GM21717 (cell line): ENCODE measurements around the gene MUC5AC.
"Not testable (repeated sequence)": the region's sequence is repeated elsewhere in the genome, so short reads cannot be mapped to it uniquely, and the experiment has no call there.

Experiments used
- ATAC-seq: cut with Tn5 transposase; IDR thresholded peaks from one replicate; pipeline ENCODE4 v1.9.1; 2021; ENCODE audit warnings: mild to moderate bottlenecking, moderate library complexity; ENCODE audit not compliant: unreplicated experiment

MUC5AC gene, protein sequence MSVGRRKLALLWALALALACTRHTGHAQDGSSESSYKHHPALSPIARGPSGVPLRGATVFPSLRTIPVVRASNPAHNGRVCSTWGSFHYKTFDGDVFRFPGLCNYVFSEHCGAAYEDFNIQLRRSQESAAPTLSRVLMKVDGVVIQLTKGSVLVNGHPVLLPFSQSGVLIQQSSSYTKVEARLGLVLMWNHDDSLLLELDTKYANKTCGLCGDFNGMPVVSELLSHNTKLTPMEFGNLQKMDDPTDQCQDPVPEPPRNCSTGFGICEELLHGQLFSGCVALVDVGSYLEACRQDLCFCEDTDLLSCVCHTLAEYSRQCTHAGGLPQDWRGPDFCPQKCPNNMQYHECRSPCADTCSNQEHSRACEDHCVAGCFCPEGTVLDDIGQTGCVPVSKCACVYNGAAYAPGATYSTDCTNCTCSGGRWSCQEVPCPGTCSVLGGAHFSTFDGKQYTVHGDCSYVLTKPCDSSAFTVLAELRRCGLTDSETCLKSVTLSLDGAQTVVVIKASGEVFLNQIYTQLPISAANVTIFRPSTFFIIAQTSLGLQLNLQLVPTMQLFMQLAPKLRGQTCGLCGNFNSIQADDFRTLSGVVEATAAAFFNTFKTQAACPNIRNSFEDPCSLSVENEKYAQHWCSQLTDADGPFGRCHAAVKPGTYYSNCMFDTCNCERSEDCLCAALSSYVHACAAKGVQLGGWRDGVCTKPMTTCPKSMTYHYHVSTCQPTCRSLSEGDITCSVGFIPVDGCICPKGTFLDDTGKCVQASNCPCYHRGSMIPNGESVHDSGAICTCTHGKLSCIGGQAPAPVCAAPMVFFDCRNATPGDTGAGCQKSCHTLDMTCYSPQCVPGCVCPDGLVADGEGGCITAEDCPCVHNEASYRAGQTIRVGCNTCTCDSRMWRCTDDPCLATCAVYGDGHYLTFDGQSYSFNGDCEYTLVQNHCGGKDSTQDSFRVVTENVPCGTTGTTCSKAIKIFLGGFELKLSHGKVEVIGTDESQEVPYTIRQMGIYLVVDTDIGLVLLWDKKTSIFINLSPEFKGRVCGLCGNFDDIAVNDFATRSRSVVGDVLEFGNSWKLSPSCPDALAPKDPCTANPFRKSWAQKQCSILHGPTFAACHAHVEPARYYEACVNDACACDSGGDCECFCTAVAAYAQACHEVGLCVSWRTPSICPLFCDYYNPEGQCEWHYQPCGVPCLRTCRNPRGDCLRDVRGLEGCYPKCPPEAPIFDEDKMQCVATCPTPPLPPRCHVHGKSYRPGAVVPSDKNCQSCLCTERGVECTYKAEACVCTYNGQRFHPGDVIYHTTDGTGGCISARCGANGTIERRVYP (N-terminal part only)

DNA sequence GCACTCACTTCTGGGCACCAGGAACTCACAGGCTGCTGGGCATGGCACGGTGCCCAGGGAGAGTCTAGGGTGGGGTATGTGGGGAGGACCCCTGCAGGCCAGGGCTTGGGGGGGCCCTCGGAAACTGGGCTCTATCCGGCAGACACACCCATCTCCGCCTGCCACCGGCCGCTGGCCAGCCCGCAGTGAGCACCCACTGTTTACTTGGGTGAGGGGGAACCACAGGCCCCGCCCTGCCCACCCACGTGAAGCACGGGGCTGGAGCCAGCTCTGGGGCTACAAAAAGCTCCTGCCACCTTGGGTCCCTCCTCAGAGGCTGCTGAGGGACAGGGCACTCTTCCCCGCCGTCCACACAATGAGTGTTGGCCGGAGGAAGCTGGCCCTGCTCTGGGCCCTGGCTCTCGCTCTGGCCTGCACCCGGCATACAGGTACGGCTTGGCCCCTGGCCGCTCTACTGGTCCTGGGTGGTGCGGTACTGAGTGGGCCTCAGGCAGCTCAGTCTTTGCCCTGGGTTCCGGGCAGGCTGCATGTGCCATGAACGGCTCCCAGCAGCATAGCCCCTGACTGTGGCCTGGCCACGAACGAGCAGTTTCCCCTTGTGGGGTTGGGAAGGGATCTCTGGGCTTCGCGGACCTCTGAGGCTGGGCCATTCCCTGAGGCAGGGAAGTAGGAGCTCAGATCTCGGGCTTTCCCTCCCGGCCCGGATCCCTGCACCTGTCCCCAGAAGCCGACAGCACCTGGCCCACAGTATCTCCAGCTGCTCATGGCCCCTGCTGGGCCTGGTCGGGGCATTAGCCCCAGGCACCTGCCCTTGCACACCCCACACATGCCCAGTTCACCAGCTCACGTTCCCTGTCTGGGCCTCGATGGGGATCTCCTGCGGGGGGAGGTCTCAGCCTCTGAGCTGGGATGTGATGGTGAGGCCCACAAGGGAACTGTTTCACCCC, at the start of gene MUC5AC:
TSS of gene MUC5AC (plus strand) at position 309 of the 947 bp plus-strand sequence. CDS start at position 356, 47 bp downstream.
- no peak for ATAC-seq

DNA sequence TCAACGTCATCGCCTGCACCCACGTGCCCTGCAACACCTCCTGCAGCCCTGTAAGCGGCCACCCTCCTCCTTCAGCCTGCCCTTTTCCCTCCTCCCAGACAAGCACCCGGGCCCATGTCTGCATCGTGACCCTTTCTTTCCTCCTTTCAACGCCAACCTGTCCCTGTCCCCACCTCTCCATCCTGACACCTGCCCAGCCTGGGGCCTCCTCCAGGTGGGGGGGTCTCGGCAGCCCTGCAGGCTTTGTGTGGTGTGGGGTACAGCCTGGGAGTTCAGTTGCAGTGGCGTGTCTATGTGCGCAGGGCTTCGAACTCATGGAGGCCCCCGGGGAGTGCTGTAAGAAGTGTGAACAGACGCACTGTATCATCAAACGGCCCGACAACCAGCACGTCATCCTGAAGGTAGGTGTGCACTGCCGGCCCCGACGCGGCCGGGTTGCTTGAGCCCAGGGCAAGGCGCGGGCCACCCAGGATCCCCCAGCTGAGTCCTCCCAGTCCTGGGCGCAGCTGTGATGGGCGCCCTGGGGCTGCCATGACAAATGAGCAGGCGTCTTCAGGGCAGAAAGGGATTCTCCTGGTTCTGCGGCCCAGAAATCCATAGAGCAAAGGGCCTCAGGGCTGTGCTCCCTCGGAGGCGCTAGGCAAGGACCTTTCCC, 49.4 kb upstream of the MUC5AC start:
- no peak for ATAC-seq

DNA sequence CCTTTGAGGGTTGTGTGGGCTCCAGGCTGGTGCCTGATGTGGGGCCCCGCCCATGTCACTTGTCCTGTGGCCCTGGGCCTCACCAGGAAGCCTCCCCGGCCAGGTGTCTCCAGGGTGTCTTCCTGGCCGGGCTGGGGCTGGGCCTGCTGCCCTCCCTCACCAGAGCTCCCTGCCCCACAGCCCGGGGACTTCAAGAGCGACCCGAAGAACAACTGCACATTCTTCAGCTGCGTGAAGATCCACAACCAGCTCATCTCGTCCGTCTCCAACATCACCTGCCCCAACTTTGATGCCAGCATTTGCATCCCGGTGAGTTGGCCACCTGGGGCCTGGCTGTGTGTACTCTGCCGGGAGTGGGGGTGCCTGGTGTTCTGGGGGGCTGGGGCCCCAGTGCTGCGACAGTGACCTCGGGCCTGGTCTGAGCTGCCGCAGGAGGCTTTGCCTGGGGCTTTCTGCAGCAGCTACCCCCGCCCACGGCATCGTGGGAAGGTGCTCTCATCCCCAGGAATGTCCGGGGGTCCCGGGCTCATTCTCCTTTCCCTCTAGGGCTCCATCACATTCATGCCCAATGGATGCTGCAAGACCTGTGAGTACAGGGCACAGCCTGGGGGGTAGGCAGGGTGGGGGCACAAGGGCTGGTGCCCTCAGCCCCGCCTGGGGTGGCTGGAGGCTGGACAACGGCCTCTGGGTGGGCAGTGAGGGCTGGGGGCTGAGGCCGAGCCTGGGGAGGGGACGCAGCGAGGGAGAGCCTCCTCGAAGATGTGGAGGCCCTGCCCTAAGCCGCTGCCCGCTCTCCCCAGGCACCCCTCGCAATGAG, 48.4 kb upstream of the MUC5AC start:
- ATAC-seq = no peak

DNA sequence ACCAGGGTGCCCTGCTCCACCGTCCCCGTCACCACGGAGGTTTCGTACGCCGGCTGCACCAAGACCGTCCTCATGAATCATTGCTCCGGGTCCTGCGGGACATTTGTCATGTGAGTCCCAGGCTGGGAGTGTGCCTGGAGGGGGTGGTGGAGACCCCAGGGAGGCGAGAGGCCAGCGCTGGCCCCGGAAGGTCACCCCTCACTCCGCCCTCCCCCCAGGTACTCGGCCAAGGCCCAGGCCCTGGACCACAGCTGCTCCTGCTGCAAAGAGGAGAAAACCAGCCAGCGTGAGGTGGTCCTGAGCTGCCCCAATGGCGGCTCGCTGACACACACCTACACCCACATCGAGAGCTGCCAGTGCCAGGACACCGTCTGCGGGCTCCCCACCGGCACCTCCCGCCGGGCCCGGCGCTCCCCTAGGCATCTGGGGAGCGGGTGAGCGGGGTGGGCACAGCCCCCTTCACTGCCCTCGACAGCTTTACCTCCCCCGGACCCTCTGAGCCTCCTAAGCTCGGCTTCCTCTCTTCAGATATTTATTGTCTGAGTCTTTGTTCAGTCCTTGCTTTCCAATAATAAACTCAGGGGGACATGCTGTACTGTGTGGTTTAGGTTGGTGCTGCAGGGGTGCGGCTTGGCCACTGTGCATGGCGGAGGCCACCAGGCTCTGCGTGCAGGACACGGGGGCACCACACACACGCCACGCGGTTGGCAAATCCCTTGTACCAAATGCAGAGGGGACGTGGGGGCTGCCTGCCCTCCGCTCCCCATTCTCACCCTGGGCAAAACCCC, 47.6 kb upstream of the MUC5AC start:
- ATAC-seq = no peak

DNA sequence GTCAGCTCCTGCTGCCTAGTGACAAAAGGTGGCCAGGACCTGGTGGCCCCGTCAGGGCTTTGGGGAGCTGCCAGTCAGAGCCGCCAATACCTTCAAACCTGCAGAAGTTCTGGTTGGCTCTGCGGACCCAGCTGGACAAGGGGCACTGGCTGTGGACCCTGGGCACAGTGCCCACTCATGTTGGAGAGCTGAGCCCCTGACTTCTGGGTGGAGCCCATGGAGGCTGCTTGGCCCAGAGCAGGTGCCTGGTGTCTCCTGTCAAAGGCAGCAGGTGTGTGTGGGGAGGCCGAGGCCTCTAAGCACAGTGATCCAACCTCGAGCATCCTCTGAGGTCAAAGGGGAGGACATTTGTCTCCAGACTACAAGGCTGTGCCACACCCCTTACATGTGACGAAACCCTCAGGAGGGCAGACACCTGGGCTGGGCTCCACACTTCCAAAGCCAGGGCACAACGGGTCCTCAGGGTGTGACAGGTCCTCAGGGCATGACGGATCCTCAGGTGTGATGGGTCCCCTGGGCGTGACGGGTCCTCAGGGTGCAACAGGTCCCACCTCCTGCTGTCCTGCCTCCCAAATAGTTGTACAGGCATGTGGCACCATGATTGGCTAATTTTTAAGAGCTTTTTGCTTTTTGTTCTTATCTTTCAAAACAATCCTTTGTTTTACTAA, 46.1 kb upstream of the MUC5AC start:
- no peak for ATAC-seq

DNA sequence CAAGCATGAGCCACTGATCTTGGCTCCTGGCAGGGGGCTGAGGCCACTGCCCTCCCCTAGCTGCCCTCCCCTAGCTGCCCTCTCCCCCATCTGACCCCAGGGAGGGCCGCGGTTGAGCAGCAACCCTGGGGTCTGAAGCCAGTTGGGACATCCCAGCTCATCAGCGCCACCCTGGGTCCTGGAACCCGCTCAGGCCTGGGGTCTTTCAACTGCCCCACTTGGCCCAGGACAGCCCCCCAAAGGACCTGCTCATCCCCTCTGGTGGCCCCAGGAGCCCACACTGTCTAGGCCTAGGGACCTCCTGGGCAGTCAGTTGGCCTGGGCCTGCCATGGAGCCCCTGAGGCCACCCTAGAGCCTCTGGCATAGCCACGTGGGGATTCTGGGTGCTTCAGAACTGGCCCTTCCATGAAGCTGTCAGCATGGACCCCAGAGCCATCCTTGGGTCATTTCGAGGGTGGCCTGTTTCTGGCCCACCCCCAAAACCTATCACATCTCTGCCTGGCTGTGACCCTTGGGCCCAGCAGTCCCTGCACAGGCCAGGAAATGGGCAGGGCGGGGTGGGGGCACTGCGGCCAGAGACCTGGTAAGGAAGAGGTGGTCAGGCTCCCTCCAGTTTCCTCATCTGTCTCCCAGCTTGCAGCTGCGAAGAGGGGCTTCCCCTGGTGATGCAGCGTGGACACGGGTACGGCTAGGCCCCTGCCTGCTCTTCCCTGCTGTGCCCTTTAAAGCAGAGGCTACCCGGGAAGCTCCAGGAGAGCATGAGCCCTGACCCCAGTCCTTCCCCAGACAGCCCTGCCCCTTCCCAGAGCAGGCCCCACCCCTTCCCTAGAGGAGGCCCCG, 45.2 kb upstream of the MUC5AC start:
- no peak for ATAC-seq

DNA sequence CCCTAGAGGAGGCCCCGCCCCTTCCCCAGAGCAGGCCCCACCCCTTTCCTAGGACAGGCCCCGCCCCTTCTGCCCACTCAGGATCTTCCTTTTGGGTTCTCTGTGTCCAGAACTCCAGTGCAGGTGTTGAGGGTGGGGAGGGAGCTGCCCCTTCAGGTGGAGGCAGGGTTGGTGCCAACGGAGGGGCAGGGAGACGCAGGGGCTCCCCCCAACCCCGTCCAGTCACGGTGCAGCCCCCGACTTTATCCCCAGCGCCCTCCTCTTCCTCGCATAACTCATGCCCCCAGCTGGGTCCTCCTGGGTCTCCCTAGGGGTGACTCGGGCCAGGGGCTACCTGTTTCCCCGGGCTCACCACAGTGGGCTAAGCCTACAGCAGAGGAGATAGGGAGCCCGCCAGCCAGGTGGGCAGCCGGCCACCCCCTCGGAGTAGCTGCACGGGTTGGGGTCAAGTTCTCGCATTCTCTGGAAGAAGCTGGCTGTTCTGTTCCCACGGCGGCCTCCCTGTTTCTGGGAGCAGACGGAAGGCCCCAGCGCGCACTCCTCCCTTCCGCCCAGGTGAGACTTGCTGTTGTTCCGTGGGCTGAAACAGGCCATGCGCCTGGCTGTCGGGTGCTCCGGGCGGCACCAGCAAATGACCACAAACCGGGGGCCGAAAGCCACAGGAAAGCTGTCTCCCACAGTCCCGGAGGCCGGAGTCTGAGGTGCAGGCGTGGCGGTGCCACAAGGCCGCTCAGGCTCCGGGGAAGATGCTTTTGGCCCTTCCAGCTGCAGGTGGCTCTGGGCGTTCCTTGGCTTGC, 44.1 kb upstream of the MUC5AC start:
- ATAC-seq = no peak

DNA sequence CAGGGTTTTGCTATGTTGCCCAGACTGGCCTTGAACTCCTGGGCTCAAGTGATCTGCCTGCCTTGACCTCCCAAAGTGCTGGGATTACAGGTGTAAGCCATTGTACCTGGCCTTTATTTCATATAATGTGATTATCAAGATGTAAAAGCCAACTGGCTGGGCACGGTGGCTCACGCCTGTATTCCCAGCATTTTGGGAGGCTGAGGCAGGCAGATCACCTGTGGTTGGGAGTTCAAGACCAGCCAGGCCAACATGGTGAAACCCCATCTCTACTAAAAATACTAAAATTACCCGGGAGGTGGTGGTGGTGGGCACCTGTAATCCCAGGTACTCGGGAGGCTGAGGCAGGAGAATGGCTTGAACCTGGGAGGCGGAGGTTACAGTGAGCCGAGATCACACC, 42.5 kb upstream of the MUC5AC start:
- ATAC-seq = not testable (repeated sequence)

DNA sequence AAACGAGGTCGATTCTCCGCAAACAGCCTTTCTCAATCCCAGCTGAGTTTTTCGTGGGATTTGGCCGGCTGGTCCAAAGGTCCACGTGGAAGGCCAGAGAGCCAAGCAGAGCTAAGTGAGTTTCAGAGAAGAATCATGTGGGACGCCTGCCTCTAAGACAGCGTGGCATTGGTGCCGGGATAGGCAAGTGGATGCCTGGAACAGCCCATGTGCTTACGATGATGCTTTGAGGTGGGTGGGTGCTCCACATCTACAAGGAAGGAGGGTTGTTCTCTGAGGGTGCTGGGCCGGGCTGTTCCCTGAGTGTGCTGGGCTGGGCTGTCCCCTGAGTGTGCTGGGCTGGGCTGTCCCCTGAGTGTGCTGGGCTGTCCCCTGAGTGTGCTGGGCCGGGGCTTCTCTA, 41.6 kb upstream of the MUC5AC start:
- ATAC-seq = no peak

DNA sequence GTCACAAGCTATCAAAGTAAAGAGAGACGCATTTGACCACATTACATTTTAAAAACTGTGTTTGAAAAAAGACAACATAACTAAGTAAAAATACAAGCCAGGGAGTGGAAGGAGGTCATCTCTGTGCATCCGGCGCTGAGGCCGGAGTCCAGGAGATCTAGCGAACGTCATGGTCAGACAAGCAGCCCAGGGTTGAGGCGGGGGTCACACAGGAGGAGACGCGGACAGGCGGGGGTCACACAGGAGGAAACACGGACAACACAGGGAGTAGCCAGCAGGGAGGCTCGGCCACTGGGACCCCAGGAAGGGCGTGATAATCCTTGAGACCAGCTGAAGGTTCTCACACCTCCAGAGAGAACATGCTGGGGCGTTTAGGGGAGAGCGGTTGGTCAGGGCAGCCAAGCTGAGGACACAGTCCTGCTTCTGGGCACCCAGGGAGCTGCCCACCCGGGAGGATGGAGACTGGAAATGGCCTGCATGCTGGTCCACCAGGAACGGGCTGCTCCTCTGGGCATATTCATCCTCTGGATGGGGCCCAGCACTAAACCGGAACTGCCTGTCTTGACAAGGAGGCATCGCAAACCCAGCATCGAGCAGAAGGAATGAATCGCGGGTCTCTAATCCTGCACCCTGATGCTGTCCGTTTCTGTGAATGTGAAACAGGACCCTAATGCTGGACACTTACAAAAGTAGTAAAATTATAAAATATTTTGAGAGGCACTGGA, 40.9 kb upstream of the MUC5AC start:
- ATAC-seq = no peak

DNA sequence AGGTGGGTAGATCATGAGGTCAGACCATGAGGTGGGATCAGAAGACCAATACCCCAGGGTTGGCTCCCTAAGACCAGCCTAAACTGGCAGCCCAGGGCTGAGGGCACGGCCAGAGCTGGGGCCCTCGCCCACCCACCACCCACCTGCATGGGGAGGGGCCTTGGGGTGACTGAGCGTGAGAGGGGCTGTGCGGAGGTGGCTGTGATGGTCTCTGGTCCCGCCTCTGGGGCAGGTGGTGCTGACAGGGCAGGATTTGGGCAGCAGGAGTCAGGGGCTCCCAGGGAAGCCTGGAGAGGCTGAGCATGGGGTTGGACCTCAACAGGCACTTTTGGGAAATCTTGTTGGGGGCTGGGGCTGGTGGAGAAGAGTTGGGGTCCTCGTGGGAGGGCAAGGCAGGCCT, 39.8 kb upstream of the MUC5AC start:
- no peak for ATAC-seq

DNA sequence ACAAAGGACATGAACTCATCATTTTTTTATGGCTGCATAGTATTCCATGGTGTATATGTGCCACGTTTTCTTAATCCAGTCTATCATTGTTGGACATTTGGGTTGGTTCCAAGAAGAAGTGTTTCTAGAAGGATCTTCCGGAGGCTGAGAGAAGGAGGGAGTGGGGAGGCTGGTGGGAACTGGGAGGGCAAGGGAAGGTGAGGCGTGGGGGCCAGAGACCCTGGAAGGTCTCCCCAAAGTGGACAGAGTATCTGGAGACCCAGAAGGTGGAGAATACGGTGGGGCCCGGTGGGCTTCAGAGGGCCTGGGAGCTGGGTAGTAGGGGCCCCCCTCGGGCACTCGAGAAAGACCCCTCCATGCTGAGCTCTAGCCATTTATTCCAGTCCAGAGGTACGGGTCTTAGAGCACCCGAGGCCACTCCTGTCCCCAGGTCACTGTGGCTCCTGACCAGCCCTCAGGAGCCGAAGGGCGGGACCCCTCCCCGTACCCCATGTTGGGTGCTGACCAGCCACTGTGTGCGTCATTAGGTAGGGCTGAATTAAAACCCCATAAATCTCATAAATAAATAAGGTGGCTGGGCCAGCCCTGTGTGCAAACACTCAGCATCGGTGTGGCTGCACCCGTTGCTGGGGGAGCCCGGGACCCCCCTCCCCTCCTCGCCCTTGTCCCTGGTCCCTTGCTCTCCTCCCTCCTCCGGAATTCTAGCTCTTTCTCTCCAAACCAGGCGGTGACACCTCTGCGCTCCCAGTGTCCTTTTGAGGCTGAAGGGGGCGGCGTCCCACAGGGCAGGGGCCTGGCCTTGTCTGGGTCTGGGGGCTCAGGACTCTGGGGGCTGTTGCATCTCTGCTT, 38.8 kb upstream of the MUC5AC start:
- no peak for ATAC-seq

DNA sequence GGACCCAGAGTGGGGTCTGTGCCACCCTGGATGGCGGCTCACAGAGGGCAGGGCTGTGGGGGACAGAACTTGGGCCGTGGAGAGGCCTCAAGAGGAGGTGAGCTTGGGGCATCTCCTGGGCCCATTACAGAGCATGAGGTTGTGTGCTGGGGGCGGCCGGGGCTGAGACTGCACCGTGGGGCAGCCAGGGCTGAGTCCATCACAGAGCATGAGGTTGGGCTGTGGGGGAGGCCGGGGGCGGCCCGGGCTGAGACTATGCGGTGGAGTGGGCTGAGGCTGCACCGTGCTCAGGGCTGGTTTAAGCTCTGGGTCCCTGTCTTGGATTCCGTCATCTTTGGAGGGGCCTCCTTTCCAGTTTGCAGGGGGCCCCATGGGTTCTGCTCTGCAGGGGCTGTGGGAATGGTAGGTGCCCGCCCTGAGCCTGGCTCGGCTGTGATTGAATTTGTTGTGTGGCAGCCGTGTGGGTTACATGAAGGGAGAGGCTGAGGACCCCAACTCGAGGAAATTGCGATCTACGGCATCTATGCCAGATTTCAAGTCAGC, 38.1 kb upstream of the MUC5AC start:
- ATAC-seq = no peak
